ENCODE results near the gene TBC1D9.

The TBC1D9 gene

GRCh38 chr4:140719686-140720085 is 36.5 kb downstream of the TBC1D9 start:
- ChIA-PET CTCF (interaction anchor here (0.5 kb wide), 1 partner anchor 1624 kb away, joined by 9 read pairs; no protein-coding TSS in a partner anchor), POLR2A (ENCODE audit: low non-redundant PET) (no interaction called here)
- TF ChIP-seq CTCF (conservative IDR thresholded peaks at IDR 0.05; ENCODE audit: low read depth) = no peak
- no peak for DNase-seq (ENCODE audit: low spot score)
- H3K27ac ChIP-seq = no peak overlapping the region

GRCh38 chr4:140719022-140719421 is 37.2 kb downstream of the TBC1D9 start:
- DNase-seq (ENCODE audit: low spot score) = no peak
- POLR2A ChIA-PET (ENCODE audit: low non-redundant PET) = no interaction called here
- CTCF ChIA-PET = interaction anchor here (0.5 to 0.7 kb wide), 3 partner anchors 316 to 1608 kb away, joined by 3 read pairs; no protein-coding TSS in a partner anchor

GRCh38 chr4:140718241-140718952 is 37.8 kb downstream of the TBC1D9 start:
- POLR2A ChIA-PET (ENCODE audit: low non-redundant PET) = interaction anchor here (0.6 kb wide), 1 partner anchor 410 kb away, joined by 3 read pairs; no protein-coding TSS in a partner anchor
- TF ChIP-seq CTCF (conservative IDR thresholded peaks at IDR 0.05; ENCODE audit: low read depth) = no peak
- CTCF ChIA-PET = interaction anchor here (0.5 to 0.7 kb wide), 4 partner anchors 194 to 1607 kb away, joined by 3 read pairs; partner anchors contain the start of gene ELMOD2
- DNase-seq (ENCODE audit: low spot score) = no peak
- no peak overlapping the region for H3K27ac ChIP-seq

More at GRCh38 chr4:140719022-140719421, 37.2 kb downstream of the TBC1D9 start:
- H3K27ac ChIP-seq = no peak overlapping the region
- no peak for TF ChIP-seq CTCF (conservative IDR thresholded peaks at IDR 0.05; ENCODE audit: low read depth)

GRCh38 chr4:140717313-140717712 is 38.9 kb downstream of the TBC1D9 start:
- DNase-seq (ENCODE audit: low spot score) = no peak
- ChIA-PET POLR2A (ENCODE audit: low non-redundant PET) (no interaction called here), CTCF (no interaction called here)
- no peak for TF ChIP-seq CTCF (conservative IDR thresholded peaks at IDR 0.05; ENCODE audit: low read depth)
- no peak overlapping the region for H3K27ac ChIP-seq

- no peak for TF ChIP-seq CTCF (conservative IDR thresholded peaks at IDR 0.05; ENCODE audit: low read depth)
- no peak for DNase-seq (ENCODE audit: low spot score)
- no peak overlapping the region for H3K27ac ChIP-seq
- CTCF ChIA-PET = no interaction called here
- POLR2A ChIA-PET (ENCODE audit: low non-redundant PET) = no interaction called here
Measured at GRCh38 chr4:140715119-140715518, 41.1 kb downstream of the TBC1D9 start.

- DNase-seq (ENCODE audit: low spot score) = no peak
- ChIA-PET POLR2A (ENCODE audit: low non-redundant PET) (no interaction called here), CTCF (no interaction called here)
- H3K27ac ChIP-seq = no peak overlapping the region
- TF ChIP-seq CTCF (conservative IDR thresholded peaks at IDR 0.05; ENCODE audit: low read depth) = no peak
Measured at GRCh38 chr4:140711910-140712309, 44.3 kb downstream of the TBC1D9 start.
